HG02884 (cell line): ENCODE data around the gene GNB1L.
"Not testable (repeated sequence)": the region's sequence is repeated elsewhere in the genome, so short reads cannot be mapped to it uniquely, and the experiment has no call there.

Experiments used
- ATAC-seq: cut with Tn5 transposase; IDR thresholded peaks from one replicate; pipeline ENCODE4 v1.9.1; 2021; ENCODE audit warnings: mild to moderate bottlenecking, moderate library complexity; ENCODE audit not compliant: unreplicated experiment

GNB1L gene

DNA sequence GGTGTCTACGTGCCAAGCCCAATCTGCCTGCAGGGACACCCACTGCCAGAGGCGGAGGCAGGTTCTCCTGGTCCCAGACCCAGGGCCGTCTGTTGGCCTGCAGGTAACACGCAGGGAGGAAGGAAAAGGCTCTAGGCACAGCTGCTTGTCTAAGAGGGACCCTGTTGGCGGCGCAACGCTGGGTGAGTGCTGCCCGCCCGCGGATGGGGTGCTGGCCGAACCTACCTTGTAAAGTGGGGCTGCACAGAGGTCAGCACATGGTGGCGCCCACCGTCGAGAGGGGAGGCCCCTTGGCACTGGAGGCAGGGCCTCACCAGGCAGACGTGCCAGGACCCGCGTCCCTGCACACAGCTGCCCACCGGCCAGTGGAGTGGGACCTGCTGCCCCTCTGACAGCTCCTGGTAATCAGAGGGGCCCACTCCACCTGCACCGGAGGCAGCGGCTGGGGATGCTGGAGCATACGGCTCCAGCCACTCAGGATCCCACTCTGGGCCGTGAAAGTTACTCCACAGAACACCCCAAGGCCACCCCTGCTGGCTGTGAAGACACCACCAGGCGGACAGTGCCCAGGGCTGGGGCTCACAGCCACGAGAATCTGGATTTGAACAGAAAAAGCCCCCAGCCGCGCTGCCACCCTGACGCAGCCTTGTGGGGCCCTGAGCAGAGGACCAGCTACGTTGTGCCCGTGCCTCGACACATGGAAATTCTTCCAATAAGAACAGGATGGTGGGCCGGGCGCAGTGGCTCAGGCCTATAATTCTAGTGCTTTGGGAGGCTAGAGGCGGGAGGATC, 70.1 kb downstream of the GNB1L start:
- ATAC-seq = no peak

DNA sequence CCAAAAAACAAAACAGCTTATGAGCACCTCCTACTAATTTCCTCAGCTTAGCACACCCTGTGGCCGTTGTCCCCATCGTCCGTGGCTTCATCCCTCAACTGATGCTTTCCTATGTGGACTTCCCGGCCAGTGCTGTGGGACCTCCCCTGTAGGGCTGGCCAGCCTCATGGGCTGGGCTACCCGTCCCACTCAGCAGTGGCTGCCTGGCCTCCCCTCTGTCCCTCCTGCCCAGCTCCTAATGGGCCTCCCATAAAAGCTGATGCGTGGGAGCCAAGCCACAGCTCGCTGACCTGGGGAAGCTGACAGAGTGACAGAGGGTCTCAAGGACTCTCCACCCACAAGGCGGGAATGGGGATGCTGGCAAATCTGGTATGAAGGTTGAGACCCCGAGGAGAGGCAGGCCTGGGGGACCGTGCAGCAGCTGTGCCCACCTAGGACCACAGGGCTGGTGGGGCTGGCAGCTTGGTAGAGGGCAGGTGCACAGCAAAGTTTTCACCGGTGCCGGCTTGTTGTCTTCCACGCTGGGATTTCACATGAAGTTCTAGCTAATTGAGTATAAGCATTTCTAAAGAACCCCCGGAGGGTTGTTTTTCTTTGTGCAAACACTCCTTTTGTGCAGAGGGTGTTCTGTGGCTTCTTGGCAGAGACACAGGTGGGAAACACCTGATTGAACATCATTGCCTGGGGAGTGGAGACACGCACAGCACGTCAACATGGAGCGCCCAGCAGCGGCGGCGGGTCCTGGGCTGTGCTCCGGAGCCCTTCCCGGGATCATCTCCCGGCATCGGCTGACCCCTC, 70.9 kb downstream of the GNB1L start:
- no peak for ATAC-seq

DNA sequence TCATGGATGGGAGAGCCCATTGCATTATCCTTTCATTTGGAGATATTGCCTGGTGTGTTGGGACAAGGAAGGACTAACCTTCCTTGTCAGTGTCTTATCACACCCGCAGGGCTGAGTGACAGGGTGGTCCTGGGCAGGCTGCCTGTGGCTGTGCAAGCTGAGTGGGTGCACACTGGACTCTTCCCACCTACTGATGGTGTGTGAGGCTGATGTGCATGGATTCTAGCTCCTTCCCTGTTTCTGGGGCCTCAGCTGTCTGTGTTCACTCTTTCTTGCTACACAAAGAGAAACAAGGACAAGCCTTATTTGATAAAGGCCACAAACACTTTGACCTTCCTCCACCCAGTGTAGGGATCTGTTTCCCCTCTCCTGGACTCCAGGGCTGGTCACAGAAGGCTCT, 72.1 kb downstream of the GNB1L start:
- no peak for ATAC-seq

DNA sequence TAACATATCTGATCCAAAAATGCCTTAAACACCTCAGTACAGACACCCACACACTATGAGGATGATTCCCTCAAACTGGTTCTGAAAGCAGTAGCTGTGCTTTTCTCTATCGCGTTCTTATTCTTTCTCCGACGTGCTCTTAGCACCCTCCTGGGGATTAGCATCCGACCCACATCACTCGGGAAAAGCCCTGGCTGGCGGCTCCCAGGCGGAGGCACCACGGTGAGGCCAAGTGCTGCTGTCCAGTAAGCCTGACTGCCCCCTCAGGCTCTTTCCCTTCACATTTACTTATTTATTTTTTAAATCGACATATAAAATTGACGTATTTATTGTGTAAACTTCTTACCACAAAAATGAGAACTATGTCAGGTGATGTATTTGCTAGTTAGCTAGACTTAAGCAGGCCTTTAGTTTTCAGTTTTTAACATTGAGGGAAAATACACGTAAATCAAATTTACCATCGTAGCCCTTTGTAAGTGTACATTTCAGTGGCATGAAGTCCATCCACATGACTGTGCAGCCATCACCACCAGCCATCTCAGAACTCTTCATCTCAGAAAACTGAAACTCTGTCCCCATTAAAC, 74.9 kb downstream of the GNB1L start:
- no peak for ATAC-seq

DNA sequence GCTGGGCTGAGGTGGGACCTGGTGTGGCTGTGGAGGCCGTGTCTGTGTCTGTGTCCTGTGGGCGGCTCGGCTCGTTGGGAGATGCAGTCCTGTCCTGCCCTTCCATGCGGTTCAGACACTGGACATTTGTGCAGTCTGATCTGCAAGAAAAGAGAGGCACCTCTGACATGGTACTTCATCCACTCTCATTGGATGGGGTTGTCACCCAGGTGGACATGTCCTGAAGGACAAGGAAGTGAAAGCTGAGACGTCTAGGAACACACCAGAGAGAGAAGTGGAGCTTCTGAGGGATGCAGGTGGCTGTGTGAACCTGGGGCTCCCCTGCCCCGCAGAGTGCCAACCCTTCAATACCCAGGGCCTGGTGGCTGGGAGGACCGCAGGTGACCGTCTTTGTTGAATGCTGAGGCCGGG, 75.7 kb downstream of the GNB1L start:
- no peak for ATAC-seq

DNA sequence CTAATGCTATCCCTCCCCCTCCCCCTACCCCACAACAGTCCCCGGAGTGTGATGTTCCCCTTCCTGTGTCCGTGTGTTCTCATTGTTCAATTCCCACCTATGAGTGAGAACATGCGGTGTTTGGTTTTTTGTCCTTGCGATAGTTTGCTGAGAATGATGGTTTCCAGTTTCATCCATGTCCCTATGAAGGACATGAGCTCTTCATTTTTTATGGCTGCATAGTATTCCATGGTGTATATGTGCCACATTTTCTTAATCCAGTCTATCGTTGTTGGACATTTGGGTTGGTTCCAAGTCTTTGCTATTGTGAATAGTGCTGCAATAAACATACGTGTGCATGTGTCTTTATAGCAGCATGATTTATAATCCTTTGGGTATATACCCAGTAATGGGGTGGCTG, 77.5 kb downstream of the GNB1L start:
- not testable (repeated sequence) for ATAC-seq

DNA sequence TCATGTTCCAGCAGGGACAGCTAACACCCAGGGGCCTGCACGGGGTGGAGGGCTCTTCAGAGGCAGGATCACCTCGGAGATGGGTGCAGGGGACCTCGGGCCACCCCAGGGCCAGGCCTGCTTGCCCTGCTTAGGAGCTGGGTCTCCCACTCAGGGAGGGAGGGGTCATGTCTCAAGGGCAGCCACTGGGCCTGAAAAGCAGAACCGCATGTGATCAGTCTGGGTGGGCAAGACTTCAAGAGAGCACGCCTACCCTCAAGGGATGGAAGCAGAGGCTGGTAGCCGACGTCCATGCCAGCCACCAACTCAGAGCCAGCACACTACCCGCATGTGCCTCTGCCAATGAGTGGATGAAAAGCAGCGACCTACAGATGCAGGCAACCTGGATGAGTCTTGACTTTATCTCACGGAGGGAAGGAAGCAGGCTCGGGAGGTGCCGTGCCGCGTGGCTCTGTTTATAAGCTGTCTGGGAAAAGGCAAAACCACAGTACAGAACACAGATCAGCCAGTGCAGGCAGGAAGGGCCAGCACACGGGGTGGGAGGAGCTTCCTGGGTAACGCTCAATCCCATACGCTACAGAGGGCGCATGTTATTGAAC, 78.1 kb downstream of the GNB1L start:
- ATAC-seq = no peak

DNA sequence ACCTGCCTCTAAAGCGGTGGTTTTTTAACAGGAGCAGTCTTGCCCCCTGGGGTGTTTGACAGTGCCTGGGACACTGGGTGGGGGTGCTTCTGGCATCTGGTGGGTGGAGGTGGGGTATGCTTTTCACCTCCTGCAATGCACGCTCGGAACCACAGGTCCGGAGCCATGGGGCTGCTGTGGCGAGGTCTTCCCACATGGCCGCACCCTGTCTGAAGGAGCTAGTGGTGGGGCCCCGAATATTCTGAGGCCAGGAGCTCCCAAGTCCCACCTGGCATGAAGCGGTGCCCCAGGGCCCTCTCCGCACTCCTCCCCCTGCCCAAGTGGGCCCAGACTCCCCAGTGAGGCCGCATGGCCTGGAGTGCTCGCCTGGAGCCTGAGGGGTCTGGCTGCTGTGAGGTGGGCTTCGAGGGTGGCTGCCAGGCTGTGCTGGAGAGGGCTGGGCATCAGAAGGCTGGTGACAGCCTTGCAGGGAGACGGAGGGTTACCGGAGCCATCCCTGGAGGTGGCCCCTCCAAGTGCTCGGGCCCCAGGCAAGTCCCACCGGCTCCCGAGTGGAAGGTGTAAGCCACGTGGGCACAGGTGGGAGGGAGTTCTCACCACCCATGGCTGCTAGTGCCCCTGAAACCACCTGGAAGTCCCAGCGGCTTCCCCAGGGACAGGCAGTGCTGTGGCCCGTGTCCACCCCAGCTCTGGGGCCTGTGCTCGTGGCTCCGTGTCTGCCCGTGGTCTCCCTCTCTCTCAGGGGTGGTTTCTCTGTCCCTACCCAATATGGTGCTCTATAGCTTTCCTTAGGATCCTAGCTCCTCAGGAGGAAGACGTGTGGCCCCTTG, 79.0 kb downstream of the GNB1L start:
- no peak for ATAC-seq

DNA sequence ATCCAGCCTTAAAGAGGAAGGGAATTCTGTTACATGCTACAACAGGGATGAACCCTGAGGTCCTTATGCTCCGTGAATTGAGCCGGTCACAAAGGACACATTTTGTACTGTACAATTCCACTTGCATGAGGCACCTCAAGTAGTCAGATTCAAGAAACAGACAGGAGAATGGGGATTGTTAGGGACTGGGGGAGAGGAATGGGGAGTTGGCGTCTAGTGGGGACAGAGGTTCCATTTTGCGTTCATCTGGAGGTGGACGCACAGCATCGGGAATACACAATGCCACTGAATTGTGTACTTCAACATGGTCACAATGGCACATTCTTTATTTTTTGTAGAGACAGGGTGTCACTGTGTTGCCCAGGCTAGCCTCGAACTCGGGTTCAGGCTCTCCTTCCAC, 80.0 kb downstream of the GNB1L start:
- no peak for ATAC-seq

DNA sequence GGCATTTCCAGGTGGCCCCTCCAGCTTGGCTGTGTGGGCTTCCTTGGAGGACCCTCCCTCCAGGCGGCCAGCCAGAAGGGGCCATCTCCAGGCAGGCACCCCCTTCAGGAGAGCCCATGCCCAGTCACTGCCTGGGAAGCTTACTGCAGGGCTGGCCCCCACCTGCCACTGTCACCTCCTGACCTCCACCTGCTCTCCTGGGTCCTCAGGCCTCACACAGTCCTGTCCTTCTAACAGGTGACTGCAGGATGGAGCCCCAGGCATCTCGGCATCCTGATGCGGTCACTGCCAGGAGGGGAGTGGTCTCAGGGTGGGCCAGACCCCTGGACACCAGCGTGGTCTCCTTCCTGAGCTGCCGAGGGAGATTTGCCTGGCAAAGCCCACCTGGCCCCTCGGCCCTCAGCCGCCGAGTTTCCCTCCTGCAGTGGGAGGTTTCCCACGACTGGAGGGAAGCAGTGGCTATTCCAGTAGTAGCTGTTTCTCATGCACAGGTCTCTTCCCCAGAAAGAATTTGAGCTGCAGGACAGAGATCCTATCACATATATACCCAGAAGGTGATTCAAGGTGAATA, 81.1 kb downstream of the GNB1L start:
- ATAC-seq = no peak

DNA sequence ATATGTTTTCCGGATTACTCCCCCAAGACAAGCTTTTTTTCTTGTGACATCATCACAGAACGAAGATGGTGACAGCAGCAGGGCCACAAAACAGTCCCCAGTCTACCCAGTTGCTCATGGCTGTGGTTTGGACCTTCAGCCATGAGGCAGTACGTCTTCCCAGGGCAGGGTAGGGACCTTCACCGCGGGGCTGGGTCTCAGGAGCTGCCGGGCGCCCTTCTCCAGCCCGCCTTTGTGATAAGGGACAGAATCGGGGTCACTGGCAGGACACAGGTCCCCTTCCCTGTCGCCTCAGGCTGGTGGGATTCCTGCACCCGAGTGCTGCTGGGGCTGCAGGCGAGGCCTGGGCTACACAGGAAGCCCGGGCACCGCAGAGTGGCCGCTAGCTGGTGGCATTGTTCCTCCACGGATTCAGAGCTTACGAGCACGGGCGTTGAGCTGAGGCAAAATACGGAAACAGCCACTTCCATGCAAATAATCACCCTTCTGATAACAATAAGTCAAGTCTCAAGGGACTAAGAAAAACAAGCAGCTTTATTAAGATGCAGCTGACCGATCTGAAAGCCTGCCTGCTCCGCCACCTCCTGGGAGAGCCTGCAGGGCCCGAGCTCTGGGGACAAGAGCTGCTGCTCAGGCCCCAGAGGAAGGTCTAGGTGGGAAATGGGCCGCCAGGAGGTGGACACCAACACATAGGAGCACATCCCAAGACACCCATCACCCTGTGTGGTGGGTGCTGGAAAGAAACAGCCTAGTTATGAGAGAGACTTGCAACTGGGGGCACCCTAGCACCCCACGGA, 81.8 kb downstream of the GNB1L start:
- no peak for ATAC-seq

DNA sequence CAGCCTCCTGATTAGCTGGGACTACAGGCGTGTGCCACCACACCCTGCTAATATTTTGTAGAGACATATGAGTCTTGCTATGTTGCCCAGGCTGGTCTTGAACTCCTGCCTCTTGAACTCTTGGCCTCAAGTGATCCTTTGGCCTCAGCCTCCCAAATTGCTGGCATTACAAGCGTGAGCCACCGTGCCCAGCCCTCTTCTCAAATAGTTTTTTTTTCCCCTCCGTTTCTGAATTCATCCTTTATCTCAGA, 82.3 kb downstream of the GNB1L start:
- ATAC-seq = no peak

DNA sequence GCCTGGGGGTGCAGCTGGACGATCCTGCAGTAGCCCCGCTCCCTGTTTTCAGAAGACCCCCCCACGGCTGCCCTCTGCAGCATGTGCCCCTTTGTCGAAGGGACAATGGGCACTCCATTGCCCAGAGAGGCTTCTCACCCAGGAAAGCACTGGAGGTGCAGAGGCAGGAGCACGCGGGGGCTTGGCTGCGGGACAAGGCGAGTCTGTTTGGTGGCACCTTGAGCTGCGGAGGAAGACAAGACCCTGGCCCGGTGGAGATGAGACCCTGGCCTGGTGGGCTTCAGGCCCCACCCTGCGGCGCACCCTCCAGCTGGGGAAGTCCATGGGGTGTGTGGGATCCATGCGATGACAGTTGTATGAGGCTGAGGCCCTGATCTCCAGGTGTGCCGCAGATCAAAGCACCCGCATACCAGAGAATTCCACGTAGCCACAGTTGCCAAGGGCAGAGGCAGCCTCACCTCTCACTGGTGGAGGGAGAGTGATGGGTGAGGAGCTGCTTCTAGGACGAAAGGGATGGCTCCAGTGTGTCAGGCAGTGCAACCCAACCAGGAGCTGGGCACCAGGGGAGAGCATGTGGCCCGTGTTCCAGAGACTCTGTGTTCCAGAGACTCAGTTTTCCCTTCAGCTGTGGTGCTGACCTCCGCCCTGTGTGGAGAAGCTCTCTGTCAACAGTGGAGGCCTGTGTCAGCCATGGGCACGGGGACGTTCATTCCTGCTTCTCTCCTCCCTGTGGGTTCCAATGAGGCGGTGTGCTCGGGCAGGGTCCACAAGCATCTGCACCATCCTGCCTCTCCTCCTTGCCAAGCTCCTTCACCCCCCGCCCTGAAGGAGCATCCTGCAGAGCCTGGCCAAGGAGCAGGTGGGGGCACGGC, 84.1 kb downstream of the GNB1L start:
- ATAC-seq = no peak

DNA sequence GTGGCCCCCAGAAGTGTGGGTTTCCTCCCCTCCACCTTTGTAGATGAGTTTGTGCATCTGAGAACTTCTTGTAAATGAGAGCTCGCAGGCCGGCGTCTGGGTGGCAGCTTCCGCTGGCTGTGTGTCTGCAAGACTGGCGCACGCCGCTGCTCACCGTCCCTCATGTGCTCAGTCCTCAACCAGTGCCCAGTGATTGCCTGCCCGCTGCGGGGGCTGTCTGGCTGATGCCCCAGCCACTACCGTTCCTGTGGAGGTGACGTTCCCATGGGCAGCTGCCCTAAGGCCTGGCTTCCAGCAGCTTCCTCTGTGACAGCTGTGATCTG, 85.3 kb downstream of the GNB1L start:
- ATAC-seq = no peak

DNA sequence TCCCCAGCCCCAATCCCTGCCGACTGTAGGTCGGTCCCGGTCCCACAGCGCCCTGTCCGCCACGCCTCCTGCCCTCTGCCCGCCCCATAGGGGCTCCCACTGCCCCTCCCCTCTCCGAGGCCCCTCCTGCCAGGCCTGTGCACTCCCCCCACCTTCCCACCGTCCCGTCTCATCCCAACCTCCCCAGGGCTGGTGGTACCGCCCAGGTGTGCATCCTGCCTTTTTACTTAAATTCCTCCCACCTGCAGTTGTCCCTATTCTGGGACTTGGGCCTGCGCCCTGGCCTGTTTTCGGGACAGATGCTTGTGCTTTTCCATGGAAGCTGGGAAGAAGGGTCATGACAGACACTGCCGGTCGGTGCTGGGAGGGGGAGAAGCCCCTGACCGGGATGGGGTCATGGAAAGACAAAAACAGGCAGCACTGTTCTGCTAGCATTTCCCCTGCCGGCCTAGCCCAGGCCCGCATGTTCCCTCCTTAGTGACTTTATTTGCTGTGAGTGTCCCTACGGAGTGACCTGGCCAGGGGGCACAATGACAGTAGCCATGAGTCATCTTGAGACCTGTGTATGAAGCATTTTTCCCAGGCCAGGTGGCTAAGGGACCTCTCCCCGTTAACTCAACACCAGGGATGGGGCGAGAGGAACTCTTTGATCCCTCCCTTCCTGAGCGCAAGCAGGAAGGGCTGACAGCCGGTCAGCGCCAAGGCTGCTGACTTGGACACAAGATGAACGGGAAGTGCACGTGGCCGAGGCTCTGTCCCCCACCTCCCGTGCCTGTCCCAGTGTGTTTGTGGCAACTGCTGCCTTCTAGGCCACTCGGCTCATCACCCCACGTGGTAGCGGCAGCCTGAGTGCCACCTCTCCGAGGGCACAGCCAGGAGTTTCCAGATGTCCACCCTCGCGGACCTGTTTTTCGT, 87.0 kb downstream of the GNB1L start:
- no peak for ATAC-seq

DNA sequence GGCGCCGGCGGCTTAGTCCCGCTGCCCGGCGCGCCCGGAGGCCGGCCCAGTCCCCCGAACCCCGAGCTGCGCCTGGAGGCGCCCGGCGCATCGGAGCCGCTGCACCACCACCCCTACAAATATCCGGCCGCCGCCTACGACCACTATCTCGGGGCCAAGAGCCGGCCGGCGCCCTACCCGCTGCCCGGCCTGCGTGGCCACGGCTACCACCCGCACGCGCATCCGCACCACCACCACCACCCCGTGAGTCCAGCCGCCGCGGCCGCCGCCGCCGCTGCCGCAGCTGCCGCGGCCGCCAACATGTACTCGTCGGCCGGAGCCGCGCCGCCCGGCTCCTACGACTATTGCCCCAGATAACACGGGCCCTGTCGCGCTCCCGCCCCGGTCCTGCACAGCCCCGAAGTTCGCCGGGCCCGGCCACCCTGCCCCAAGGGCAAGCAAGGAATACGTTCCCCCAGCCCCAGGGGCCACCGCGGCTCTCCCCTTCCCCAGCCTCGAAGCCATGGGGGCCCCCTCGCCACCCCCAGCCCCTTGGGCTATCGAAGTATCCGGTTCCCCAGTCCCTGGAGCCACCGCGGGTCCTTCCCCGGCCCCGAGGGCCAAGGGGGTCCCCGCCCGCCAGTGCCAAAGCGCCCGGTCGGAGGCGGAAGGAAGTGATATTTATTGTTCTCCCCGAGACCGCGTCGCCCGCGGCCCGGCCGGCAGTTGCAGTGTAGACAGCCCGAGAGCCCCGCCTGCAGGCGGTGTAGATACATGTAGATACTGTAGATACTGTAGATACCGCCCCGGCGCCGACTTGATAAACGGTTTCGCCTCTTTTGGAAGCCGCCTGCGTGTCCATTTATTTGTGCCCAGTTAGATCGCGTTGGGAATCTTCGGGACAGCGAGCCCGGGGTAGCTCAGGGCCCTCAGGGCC, 87.9 kb downstream of the GNB1L start:
- ATAC-seq = no peak

DNA sequence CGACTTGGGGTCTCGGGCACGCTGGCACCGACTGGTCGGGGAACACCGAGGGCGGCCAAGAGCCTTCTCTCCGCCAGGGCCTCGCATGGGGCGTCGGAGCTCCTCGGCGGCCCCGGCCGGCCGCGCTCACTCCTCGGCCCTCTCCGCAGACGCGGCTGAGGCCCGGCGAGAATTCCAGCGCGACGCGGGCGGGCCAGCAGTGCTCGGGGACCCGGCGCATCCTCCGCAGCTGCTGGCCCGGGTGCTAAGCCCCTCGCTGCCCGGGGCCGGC, 88.5 kb downstream of the GNB1L start:
- ATAC-seq = no peak
